WTC11 (cell line): Measurements from ENCODE around the gene NDOR1. TPM values are rescaled to one million over a fixed set of nuclear protein-coding genes. Genes with fewer than 3 reads are reported as not detected.

Experiments used
- AFF4 ChIP-seq: sonication (generic); formaldehyde crosslinking; IDR thresholded peaks from 2 replicates; pipeline ENCODE4 v1.8.1; 2023; ENCODE audit warnings: mild to moderate bottlenecking, missing genetic modification reagents, borderline replicate concordance
- ELF4 ChIP-seq: sonication (generic); formaldehyde crosslinking; IDR thresholded peaks from 2 replicates; pipeline ENCODE4 v1.8.1; 2022; ENCODE audit warnings: low read depth, mild to moderate bottlenecking, moderate library complexity, missing genetic modification reagents
- ETV6 ChIP-seq: sonication (generic); formaldehyde crosslinking; IDR thresholded peaks from 2 replicates; pipeline ENCODE4 v1.8.1; 2022; ENCODE audit warnings: mild to moderate bottlenecking, missing genetic modification reagents
- FOXJ3 ChIP-seq: sonication (generic); formaldehyde crosslinking; IDR thresholded peaks from 2 replicates; pipeline ENCODE4 v1.9.0; 2021; ENCODE audit warnings: missing genetic modification reagents, mild to moderate bottlenecking, borderline replicate concordance
- FOXP1 ChIP-seq: sonication (generic); formaldehyde crosslinking; IDR thresholded peaks from 2 replicates; pipeline ENCODE4 v1.8.0; 2022; ENCODE audit warnings: missing genetic modification reagents, mild to moderate bottlenecking, moderate library complexity, borderline replicate concordance
- HMGA2 ChIP-seq: fragments of 250-450 bp; sonication (Bioruptor Pico); IDR thresholded peaks from 2 replicates; pipeline ENCODE4 v1.4.0; 2021; ENCODE audit warnings: mild to moderate bottlenecking, moderate library complexity
- IRF2 ChIP-seq: sonication (generic); formaldehyde crosslinking; IDR thresholded peaks from 2 replicates; pipeline ENCODE4 v1.8.0; 2022; ENCODE audit warnings: low read depth, missing genetic modification reagents, borderline replicate concordance
- JUN ChIP-seq: sonication (generic); formaldehyde crosslinking; IDR thresholded peaks from 2 replicates; pipeline ENCODE4 v1.8.0; 2023; ENCODE audit warnings: mild to moderate bottlenecking, missing genetic modification reagents
- NFATC4 ChIP-seq: fragments of 250-450 bp; sonication (Bioruptor Pico); IDR thresholded peaks from 2 replicates; pipeline ENCODE4 v1.9.0; 2021; ENCODE audit warnings: mild to moderate bottlenecking
- NFE2L1 ChIP-seq: sonication (generic); formaldehyde crosslinking; IDR thresholded peaks from 2 replicates; pipeline ENCODE4 v1.8.1; 2023; ENCODE audit warnings: missing genetic modification reagents
- NR3C1 ChIP-seq: sonication (generic); formaldehyde crosslinking; conservative IDR thresholded peaks from 2 replicates; pipeline ENCODE4 v1.8.1; 2023; ENCODE audit warnings: low read depth, mild to moderate bottlenecking, missing genetic modification reagents
- RELA ChIP-seq: sonication (generic); formaldehyde crosslinking; IDR thresholded peaks from 2 replicates; pipeline ENCODE4 v1.8.1; 2022; ENCODE audit warnings: missing genetic modification reagents, mild to moderate bottlenecking, borderline replicate concordance
- SMAD3 ChIP-seq: sonication (generic); formaldehyde crosslinking; IDR thresholded peaks from 2 replicates; pipeline ENCODE4 v1.8.0; 2022; ENCODE audit warnings: missing genetic modification reagents, mild to moderate bottlenecking, borderline replicate concordance
- USF1 ChIP-seq: sonication (generic); formaldehyde crosslinking; IDR thresholded peaks from 2 replicates; pipeline ENCODE4 v1.8.0; 2022; ENCODE audit warnings: mild to moderate bottlenecking, missing genetic modification reagents
- ZNF121 ChIP-seq: sonication (generic); formaldehyde crosslinking; IDR thresholded peaks from 2 replicates; pipeline ENCODE4 v1.8.0; 2023; ENCODE audit warnings: missing genetic modification reagents
- ZNF219 ChIP-seq: sonication (generic); formaldehyde crosslinking; IDR thresholded peaks from 2 replicates; pipeline ENCODE4 v1.8.0; 2023; ENCODE audit warnings: missing genetic modification reagents, mild to moderate bottlenecking, borderline replicate concordance
- ZNF232 ChIP-seq: sonication (generic); formaldehyde crosslinking; IDR thresholded peaks from 2 replicates; pipeline ENCODE4 v1.8.0; 2022; ENCODE audit warnings: mild to moderate bottlenecking, missing genetic modification reagents
- ZNF423 ChIP-seq: fragments of 250-450 bp; sonication (Bioruptor Pico); IDR thresholded peaks from 2 replicates; pipeline ENCODE4 v2.1.2; 2022; ENCODE audit warnings: mild to moderate bottlenecking, moderate library complexity
- total RNA-seq: library from RNA; stranded (reverse); gene quantifications from 3 replicates; pipeline ENCODE4 v1.2.3, GENCODE V29; 2021
- TF ChIP-seq, protein P1 (sequence below): sonication (generic); formaldehyde crosslinking; IDR thresholded peaks from 2 replicates; pipeline ENCODE4 v1.8.1; 2023; ENCODE audit warnings: mild to moderate bottlenecking, moderate library complexity, missing genetic modification reagents
- TF ChIP-seq, protein P2 (sequence below): fragments of 250-450 bp; sonication (Bioruptor Pico); IDR thresholded peaks from 2 replicates; pipeline ENCODE4 v1.9.0; 2021; ENCODE audit warnings: mild to moderate bottlenecking, borderline replicate concordance
- TF ChIP-seq, protein P3 (sequence below): sonication (generic); formaldehyde crosslinking; IDR thresholded peaks from 2 replicates; pipeline ENCODE4 v1.8.1; 2022; ENCODE audit warnings: mild to moderate bottlenecking, missing genetic modification reagents, moderate library complexity, borderline replicate concordance
- TF ChIP-seq, protein P4 (sequence below): sonication (generic); formaldehyde crosslinking; IDR thresholded peaks from 2 replicates; pipeline ENCODE4 v1.8.1; 2023; ENCODE audit warnings: mild to moderate bottlenecking, missing genetic modification reagents

Gene NDOR1
- total RNA-seq, 1 experiment from 2014 or later: 49.0 TPM

- TF ChIP-seq AFF4 (CRISPR knock-in tag) (no peak), RELA (no peak), ZNF121 (CRISPR knock-in tag) (no peak), FOXP1 (CRISPR knock-in tag) (no peak), ETV6 (CRISPR knock-in tag) (peak; percentile 43; the same call in 1 of the 2 replicates), IRF2 (CRISPR knock-in tag) (no peak), SMAD3 (CRISPR knock-in tag) (no peak), JUN (CRISPR knock-in tag) (no peak), ZNF423 (CRISPR knock-in tag) (peak; percentile 87), NFATC4 (CRISPR knock-in tag) (no peak), NR3C1 (no peak), ZNF219 (CRISPR knock-in tag) (no peak), HMGA2 (CRISPR knock-in tag) (no peak), USF1 (CRISPR knock-in tag) (no peak), ELF4 (CRISPR knock-in tag) (no peak), FOXJ3 (CRISPR knock-in tag) (no peak), NFE2L1 (CRISPR knock-in tag) (no peak), ZNF232 (CRISPR knock-in tag) (no peak)
- TF ChIP-seq, protein P1, sequence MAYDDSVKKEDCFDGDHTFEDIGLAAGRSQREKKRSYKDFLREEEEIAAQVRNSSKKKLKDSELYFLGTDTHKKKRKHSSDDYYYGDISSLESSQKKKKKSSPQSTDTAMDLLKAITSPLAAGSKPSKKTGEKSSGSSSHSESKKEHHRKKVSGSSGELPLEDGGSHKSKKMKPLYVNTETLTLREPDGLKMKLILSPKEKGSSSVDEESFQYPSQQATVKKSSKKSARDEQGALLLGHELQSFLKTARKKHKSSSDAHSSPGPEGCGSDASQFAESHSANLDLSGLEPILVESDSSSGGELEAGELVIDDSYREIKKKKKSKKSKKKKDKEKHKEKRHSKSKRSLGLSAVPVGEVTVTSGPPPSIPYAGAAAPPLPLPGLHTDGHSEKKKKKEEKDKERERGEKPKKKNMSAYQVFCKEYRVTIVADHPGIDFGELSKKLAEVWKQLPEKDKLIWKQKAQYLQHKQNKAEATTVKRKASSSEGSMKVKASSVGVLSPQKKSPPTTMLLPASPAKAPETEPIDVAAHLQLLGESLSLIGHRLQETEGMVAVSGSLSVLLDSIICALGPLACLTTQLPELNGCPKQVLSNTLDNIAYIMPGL: peak; percentile 88
- TF ChIP-seq, protein P2, sequence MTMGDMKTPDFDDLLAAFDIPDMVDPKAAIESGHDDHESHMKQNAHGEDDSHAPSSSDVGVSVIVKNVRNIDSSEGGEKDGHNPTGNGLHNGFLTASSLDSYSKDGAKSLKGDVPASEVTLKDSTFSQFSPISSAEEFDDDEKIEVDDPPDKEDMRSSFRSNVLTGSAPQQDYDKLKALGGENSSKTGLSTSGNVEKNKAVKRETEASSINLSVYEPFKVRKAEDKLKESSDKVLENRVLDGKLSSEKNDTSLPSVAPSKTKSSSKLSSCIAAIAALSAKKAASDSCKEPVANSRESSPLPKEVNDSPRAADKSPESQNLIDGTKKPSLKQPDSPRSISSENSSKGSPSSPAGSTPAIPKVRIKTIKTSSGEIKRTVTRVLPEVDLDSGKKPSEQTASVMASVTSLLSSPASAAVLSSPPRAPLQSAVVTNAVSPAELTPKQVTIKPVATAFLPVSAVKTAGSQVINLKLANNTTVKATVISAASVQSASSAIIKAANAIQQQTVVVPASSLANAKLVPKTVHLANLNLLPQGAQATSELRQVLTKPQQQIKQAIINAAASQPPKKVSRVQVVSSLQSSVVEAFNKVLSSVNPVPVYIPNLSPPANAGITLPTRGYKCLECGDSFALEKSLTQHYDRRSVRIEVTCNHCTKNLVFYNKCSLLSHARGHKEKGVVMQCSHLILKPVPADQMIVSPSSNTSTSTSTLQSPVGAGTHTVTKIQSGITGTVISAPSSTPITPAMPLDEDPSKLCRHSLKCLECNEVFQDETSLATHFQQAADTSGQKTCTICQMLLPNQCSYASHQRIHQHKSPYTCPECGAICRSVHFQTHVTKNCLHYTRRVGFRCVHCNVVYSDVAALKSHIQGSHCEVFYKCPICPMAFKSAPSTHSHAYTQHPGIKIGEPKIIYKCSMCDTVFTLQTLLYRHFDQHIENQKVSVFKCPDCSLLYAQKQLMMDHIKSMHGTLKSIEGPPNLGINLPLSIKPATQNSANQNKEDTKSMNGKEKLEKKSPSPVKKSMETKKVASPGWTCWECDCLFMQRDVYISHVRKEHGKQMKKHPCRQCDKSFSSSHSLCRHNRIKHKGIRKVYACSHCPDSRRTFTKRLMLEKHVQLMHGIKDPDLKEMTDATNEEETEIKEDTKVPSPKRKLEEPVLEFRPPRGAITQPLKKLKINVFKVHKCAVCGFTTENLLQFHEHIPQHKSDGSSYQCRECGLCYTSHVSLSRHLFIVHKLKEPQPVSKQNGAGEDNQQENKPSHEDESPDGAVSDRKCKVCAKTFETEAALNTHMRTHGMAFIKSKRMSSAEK: no peak
- TF ChIP-seq, protein P3, sequence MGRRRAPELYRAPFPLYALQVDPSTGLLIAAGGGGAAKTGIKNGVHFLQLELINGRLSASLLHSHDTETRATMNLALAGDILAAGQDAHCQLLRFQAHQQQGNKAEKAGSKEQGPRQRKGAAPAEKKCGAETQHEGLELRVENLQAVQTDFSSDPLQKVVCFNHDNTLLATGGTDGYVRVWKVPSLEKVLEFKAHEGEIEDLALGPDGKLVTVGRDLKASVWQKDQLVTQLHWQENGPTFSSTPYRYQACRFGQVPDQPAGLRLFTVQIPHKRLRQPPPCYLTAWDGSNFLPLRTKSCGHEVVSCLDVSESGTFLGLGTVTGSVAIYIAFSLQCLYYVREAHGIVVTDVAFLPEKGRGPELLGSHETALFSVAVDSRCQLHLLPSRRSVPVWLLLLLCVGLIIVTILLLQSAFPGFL (CRISPR knock-in tag): no peak
- TF ChIP-seq, protein P4, sequence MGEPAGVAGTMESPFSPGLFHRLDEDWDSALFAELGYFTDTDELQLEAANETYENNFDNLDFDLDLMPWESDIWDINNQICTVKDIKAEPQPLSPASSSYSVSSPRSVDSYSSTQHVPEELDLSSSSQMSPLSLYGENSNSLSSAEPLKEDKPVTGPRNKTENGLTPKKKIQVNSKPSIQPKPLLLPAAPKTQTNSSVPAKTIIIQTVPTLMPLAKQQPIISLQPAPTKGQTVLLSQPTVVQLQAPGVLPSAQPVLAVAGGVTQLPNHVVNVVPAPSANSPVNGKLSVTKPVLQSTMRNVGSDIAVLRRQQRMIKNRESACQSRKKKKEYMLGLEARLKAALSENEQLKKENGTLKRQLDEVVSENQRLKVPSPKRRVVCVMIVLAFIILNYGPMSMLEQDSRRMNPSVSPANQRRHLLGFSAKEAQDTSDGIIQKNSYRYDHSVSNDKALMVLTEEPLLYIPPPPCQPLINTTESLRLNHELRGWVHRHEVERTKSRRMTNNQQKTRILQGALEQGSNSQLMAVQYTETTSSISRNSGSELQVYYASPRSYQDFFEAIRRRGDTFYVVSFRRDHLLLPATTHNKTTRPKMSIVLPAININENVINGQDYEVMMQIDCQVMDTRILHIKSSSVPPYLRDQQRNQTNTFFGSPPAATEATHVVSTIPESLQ (CRISPR knock-in tag): no peak
These were observed 30.9 kb downstream of the NDOR1 start (continued) for GRCh38 chr9:137236238-137236935.
